Esophagus mucosa (tissue), 1 donor: ENCODE results near the gene SPSB1. TPM values are rescaled to one million over a fixed set of nuclear protein-coding genes. Genes with fewer than 3 reads are reported as not detected.

ENCODE experiments used
- ATAC-seq: fragments of 200-7000 bp; cut with Tn5 transposase; one replicate; pipeline ENCODE4 v1.9.1; 2020
- total RNA-seq: library from RNA; stranded (reverse); gene quantifications from one replicate; pipeline ENCODE4 v1.2.4, GENCODE V29; 2023
- donor health status: DM: yes; HTN: yes; CAD: no.

The SPSB1 gene
- total RNA-seq, 1 donor from 2014 or later, result 15.5 TPM

DNA sequence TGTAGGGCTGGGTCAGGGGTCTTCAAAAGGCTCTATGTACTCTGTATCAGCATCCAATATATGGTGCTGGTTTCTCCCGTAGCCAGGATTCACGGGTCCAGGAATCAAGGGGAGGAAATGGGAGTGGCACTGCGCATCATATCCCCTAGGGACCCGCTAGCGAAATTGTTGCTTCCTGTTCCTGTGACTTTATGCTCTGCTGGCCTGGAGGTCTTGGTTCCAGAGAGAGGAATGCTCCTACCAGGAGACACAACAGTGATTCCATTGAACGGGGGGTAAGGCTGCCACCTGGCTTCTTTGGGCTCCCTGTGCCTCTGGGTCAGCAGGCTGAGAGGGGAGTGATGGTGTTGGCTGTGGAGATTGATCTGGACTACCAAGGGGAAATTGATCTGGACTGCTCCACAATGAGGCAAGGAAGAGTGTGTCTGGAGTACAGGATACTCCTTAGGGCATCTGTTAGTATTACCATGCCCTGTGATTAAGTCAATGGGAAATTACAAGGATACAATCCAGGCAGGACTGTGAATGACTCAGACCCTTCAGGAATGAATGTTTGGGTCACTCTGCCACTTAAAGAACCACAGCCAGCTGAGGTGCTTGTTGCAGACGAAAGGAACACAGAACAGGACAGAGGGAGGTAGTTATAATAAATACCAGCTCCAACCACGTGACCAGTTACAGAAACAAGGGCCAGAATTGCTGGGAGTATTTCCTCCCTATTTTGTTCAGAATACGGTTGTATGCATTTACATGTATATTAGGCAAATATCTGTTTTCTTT, 10.2 kb downstream of the SPSB1 start:
- peak; percentile 28 for ATAC-seq

DNA sequence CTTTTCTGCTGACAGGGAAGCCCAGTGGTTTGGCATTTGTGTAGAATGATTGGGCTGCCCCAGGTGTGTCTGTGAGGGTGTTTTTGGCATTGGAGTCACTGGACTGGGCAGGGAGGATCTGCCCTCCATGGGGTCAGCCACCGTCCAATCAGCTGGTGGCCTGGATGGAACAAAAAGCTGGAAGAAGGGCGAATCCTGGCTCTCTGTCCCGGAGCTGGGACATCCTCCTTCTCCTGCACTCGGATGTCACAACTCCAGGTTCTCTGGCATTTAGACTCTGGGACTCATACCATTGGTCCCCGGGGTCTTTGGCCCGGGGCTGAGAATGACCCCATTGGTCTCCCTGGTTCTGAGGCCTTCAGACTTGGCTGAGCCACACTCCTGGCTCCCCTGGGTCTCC, 11.2 kb downstream of the SPSB1 start:
- ATAC-seq, result no peak

DNA sequence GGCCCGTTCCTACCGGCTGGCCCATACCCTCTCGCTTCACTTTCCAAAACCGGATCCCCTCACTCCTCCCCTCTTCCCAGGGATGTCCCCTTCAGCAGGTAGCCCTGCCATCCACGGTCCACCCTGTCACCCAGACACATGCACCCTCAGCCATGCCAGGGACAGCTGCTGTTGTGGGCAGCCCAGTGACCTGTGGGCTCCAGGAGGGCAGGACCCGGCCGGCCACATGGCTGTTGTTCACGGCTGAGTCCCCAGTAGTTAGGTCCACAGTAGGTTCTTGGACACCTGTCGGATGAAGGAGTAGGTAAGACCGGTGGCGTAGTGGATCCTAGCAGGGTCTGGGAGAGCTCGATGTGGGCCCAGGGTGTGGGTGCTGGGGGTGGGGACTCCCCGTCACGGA, 12.5 kb downstream of the SPSB1 start:
- ATAC-seq, result no peak

DNA sequence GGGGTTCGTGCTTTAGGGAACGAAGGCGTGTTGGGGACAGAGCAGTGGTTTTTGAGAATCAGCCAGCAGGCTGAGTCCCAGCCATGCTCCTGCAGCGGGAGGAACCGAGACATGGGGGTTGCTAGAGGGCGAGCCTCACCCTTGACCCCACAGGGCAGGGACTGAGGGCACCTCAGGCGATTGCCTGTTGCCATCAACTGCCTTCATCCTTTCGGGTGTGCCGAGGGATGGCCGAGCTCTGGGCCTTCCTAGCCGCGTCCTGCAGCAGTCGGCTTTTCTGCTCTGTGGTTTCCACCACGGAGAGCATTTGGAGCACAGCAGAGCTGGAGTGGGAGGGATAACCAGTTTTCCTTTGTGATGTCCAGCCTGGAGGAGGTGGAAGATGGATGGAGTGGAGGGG, 13.3 kb downstream of the SPSB1 start:
- ATAC-seq, result no peak

GRCh38 chr1:9307303-9307702, 14.6 kb downstream of the SPSB1 start:
- ATAC-seq, result no peak

DNA sequence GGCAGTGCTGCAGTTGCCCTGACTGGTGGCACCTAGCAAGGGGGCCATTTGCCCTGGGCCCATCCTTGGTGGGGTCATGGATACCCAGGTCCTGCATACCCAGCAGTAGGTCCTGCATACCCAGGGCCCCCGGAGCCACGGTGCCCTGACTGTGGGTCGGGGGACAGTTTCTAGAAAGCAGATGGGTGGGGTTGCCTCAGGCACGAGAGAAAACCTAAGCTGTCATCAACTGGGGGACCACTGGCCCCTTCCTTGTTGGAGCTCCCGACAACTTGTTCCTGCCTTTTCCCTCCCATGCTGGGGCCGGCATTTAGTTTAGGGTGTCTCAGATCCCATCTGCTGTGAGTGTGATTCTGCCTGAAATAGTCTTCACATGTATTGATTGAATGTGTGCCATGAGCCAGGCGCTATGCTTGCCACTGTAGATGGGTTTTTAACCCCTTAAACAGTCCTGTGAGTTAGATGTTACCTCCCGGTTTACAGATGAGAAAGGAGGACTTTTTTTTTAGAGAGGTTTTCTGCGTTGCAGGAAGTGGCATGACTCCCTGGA, 15.6 kb downstream of the SPSB1 start:
- no peak for ATAC-seq

DNA sequence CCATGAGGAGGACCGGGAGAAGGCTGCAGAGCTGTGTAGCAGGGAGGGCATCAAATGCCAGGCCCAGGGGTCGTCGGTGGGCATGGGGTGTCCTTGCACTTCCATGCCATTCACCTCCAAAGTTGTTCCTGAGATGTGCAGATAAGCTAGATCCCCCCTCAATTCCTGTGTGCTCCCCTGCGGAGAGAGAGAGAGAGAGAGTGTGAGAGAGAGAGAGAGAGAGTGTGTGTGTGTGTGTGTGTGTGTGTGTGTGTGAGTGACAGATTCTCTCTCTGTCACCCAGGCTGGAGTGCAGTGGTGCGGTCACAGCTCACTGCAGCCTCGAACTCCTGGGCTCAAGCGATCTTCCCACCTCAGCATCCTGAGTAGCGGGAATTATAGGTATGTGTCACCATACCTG, 16.4 kb downstream of the SPSB1 start:
- ATAC-seq, result no peak

- ATAC-seq, result no peak
These were observed 17.3 kb downstream of the SPSB1 start for GRCh38 chr1:9309991-9310390.

GRCh38 chr1:9311029-9311428, 18.3 kb downstream of the SPSB1 start:
- no peak for ATAC-seq

DNA sequence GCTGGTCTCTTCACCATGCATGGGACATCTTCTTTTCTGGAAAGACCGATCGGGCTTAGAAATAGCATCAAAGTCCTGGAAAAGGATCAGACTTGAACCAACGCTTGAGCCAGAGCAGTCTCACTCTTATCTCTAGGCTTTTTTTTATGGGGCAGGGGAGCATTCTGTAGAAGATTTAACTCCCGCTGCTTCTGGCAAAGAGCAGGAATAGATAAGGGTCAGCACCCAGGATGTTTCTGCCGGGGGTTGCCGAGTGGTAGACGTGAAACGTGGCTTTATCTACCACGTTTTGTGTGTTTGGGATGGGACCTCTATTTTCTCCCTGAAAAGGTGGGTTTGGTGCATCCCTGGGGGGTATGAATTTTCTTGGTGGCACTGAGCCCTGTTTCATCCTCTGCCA, 18.8 kb downstream of the SPSB1 start:
- no peak for ATAC-seq

- no peak for ATAC-seq
These were observed 19.6 kb downstream of the SPSB1 start for GRCh38 chr1:9312168-9312720.

DNA sequence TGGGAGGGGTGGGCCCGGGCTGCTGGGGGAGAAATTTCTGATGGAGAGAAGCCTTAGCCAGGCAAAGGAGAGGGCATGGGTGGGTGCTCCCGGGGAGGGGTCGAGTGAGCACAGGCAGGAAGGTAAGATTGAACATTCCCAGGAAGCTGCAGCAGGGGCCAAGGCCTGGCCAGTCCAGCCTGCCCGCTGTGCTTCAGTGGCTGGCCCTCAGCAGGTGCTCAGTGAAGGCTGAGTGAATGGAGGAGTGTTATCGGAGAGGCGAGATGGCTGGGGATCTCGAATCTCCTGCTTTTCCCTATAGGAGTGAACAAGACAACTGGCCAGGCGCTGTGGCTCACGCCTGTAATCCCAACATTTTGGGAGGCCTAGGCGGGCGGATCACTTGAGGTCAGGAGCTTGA, 20.9 kb downstream of the SPSB1 start:
- no peak for ATAC-seq

DNA sequence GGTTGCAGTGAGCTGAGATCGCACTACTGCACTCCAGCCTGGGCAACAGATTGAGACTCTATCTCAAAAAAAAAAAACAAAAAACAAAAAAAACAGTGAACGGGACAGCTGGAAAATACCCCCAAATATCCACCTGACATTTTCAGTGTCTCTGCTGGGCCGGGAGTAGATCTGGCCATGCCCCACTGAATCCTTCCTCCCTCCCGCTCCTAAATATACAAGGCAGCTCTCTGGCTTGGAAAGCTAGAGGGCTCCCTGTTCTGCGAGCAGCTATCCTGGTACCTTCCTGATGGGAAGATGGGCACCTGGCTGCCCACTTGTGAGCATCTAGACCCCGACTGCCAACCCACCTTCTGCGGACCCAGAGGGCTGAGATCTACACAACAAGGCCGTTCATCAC, 21.4 kb downstream of the SPSB1 start:
- no peak for ATAC-seq

DNA sequence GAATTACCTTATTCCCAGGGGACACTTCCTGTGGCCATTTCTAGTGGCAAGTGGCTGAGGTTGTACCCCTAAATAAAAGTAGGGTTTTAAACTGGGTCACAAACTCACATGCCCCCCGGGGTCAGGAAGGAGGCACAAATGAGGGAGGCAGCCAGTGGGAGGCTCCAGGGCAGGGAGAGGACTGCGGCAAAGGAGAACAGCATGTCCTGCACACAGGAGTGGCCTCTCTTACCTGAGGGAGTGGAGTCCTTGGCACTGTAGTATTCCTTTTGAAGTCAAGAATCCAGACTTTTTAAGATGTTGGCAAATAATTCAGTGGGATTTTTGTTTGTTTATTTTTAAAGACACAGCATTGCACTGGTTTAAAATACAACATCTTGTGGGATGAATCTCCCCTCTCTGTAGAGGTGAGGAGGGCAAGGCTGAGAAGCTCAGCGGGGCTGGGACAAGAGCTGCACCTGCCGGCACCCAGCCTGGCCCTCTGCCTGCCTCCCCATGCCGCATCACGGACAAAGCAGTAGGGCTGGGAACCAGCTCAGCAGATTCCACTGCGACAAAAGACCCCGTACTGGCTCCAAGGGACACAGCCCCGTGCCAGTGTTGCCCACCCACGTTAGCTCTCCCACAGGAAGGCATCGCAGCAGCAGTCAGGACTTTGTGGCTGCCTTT, 22.2 kb downstream of the SPSB1 start:
- no peak for ATAC-seq

- peak; percentile 26 for ATAC-seq
These were observed 22.9 kb downstream of the SPSB1 start for GRCh38 chr1:9315411-9316079.

DNA sequence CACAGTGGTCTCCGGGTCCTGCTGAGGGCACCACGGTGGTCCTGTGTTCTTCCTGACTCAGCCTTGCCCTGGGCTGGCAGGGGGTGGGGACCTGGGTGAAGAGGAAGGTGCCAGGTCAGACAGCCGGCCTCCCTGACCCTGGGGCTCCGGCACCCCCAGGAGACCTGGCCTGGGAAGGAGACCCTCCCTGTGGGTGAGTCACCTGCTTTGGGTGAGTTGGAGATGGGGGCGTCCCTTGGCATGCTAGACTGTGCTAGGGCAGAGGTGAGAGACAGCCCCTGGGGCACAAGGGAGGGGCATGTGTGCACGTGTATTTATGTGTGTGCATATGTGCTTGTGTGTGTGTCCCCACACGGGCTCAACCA, 23.4 kb downstream of the SPSB1 start:
- ATAC-seq, result peak; percentile 56

GRCh38 chr1:9316512-9316911, 23.8 kb downstream of the SPSB1 start:
- no peak for ATAC-seq

DNA sequence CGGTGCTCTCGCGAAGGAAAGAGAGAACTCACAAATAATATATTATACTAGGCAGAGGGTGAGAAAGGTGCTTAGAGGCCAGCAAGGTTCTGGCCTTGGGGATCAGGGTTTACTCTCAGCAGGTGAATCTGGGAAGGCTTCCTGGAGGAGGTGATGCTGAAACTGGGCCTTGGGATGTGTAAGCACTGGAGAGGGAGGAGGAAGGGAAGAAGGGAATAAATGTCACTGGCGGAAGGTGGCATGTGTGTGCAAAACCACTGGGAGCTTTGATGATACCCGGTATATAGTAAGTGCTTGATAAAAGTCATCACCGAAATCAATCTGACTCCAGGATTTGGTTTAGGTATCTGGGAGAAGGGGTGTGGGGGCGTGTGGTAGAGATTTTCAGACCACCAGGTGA, 24.4 kb downstream of the SPSB1 start:
- no peak for ATAC-seq

GRCh38 chr1:9317591-9318417, 25.1 kb downstream of the SPSB1 start:
- ATAC-seq, result peak; percentile 41

DNA sequence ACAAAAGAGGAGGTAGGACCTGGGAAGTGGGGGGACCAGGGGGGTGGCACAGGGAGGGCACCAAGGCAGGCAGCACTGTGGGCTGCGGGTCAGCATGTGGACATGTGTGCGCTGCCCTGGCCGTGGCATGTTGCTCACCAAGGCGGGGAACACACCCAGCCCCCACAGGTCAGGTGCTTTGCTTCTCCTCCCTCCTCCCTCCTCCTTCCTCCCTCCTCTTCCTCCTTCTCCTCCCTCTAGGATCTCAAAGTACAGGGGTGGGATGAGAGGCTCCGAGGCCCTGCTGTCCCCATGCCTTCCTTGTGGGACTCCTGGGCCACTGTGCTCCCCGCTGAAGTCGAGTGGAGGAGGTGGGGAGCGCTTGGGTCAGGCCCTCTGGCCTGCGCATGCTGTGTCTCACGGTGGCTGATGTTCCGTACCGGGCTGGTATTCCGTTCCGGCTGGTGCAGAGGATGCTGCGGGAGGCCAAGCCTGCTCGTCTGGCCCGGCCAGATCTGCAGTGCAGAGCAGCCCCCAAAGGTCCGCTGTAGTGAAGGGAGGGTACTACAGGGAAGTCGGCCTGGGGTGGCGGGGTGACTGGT, 26.6 kb downstream of the SPSB1 start:
- ATAC-seq, result no peak

GRCh38 chr1:9319789-9320519, 27.3 kb downstream of the SPSB1 start:
- ATAC-seq, result no peak
